Left renal cortex interstitium (tissue), 4 donors: ENCODE measurements around the gene TM7SF2. TPM values are rescaled to one million over a fixed set of nuclear protein-coding genes. Genes with fewer than 3 reads are reported as not detected.

Experiments
- DNase-seq, 4 donors: peaks; one replicate each; pipeline ENCODE4 v3.0.0-alpha.2; 2013; ENCODE audit warnings: low read depth in 4 of 4, low spot score in 2 of 4, missing footprints in 1 of 4
- polyA plus RNA-seq, 4 donors: library from polyadenylated mRNA; unstranded; fragments of 120-200 nt; gene quantifications; one replicate each; pipeline ENCODE4 v1.2.1, GENCODE V29; 2013; ENCODE audit not compliant: insufficient read length in 4 of 4

The TM7SF2 gene
- polyA plus RNA-seq = 100 to 1,000 TPM in 1 of 4 donors, 10 to 100 TPM in 3; 77.8 to 101 (median 80.4) TPM

DNA sequence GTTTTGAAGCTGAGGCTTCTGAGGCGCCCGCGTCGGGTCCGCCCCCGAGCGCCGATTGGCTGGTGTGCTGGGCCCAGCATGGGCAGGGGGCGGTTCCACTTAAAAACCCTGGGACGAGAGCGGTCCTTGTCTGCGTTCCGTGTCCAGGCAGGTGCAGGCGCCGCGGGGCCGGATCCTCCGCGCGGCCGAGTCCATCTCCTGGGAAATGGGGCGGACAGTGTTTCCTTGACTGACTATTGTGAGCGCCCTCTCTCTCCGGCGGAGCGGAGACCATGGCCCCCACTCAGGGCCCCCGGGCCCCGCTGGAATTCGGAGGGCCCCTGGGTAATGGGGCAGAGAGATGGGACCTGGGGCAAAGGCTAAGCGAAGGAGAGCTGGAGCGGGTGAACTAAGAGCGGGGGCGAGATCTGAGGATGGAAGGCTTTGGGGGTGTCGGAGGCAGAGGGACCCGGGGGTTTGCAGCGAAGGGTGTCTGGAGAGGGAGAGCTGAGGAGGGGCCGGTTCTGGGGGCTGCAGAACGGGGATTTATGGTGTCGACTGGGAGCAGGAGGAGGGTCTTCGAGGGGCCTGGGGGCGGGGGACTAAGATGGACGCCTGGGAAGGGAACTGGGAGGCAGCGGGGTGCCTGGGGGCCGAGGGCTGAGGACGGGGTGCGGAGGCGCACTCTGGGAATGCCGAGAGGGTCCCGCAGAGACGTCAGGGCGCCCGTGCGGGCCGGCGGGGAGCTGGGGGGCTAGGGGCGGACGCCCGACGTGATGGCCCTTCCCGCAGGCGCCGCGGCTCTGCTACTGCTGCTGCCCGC lies at the start of gene TM7SF2:
TSS of gene TM7SF2 (plus strand) at position 129 of the 802 bp plus-strand sequence. CDS start at position 273, 144 bp downstream.
- DNase-seq = peak in 2 of 4 donors; percentile 82 to 91

DNA sequence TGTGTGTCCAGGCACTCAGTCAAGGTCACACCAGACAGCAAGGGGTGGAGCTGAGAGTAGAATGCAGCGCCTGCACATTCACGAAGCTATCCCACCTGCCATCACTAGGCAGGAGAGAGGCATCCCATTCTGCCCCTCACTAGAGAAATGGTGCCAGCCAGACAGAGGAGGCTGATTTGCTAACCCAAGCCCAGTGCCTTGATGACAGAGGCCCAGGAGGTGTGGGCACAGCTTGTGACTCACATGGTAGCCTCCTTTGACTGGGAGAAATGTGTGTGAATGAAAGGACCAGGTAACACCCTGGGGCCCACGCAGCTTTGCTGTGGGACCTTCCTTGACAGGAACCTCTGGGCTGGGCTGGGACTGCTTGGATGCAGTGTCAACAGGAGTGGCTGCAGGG lies 48.1 kb upstream of the TM7SF2 start:
- no peak for DNase-seq

DNA sequence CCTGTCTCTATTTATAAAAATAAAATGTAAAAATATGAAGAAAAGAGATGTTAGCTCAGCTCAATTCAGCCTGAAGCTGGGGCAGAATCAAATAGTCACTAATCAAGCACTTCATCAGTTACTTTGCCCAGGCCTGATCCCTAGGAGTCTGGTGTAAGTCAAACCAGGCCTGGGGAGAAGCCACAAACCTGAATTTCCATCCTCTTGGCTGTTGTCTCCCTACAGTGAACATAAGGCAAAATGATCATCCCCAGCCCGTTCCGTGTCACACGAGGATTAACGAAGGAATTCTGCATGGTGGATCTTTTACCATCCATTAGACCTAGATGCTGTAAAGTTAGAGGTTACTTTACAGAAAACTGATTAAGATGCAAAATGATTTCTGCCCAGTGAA lies 46.8 kb upstream of the TM7SF2 start:
- no peak for DNase-seq

DNA sequence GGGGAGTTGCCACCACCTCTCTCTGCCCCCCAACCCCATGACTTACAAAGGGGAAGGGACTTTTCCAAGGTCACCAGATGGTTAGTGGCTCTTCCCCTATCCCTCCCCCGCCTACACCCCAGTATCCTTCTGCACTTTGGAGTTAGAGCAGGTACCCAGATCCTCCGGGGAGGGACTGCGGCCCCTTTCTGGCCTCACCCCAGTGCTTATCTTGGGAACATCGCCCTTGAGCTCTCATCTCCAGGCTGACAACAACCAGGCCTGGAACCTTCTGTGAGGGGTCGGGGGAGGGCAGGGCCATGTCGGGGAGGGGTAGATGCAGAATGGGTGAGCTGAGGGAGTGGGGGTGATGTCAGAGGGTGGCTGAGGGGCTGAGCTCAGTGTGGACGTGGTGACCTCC lies 45.8 kb upstream of the TM7SF2 start:
- no peak for DNase-seq

DNA sequence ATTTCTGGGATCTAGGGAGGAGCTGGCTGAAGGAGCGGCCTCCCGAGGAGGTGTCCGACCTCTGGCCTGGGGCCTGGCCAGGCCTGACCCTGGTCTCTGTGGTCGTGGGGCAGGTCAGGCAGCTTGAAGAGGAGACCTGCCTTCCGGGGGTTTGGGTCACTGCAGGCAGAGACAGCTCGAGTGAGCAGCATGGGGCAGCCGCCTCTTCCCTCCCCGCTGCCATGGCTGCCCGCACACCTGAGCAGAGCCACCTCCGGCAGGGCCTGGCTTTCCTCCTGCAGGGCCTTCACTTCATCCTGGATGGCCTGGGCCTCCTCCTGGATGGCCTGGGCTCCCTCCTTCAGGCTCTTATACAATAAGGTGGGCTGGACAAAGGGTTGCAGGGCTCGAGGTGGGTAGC lies 45.4 kb upstream of the TM7SF2 start:
- DNase-seq = no peak

DNA sequence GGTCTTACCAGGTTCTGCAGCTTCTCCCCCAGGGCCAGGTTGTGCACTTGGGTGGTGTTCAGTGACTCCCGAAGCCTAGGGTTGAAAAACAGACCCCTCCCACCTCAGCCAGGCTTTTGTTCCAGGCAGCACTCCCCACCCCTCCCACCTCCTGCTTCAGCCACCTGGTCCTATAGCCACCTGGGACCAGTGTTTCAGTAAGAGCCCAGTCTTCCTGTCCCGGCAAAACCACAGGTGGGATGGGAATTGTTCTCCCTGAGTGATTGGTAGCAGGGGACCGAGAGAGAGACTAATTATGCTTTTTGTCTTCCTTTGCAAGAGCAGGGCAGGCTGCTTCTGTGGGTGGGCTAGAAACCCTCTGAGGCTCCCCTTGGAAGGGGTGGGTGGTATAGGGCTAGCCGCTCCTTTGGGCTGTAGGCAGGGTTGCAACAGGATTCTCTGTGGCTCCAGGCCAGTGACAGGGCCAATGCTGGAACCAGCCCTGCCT lies 44.8 kb upstream of the TM7SF2 start:
- no peak for DNase-seq

DNA sequence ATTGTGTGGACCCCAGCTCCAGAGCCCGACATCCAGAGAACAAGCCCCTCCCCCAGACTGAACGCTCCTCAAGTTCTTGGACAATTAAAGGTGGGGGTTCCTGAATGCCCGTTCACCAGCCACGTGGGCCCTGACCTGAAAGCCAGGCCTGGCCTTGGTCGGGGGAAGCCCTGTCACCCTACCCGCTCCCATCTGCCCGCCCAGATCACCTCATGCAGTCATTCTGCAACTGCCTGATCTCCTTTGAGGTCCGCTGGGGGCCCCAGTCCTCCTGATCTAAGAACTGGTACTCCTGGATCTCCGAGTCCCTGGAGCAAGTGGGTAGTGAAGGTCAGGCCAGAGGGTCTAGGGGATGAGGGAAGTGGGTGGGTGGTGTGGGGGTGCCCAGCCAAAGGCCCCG lies 44.2 kb upstream of the TM7SF2 start:
- no peak for DNase-seq

DNA sequence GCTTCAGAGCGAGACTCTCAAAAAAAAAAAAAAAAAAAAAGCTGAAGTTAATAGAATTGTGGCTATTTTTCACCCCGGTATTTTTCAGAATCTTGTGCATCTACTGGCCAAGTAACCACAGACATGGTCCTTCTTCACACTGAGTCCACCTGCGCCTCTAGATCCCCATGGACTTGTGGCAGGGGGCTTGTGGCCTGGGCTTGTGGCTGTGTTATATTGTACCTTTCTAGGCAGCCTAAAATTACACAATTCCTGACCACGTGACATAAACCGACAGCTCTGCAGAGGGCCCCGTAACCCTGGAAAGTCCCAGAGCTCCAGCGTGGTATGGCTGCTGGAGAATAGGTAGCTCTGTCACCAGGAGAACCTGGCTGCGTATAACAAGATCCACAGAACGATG lies 42.5 kb upstream of the TM7SF2 start:
- DNase-seq = no peak

DNA sequence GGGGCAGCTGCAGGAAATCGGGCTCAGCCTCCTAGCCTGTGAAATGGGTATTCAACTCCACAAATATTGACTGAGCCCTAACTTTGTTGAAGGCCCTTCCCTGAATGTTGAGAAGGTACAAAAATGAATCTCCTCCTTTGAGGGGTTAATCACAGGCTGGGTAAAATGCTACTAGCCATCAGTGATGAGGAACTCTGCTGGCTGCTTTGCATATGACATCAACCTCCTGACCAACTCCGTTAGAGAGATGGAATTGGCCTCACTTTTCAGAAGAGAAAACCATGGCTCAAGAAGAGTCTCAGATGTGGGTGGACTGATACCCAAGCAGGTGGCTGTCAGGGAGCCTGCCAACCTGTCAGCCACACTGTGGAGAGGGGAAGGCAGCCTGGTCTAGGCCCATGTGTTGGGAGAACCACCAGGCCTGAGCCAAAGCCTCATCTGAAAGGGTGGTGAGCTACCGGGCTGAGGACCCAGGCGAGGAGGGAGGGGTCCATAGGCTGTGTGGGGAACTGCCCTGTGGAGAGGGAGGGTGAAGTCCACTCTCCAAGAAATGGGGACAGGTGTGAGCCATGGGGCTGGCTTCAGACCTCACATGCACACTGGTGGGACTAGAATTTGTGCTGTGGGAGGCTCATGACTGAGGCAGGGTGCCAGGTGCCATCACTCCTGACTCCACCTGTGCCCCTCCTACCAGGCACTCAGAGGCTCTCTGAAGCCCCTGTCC lies 39.6 kb upstream of the TM7SF2 start:
- no peak for DNase-seq

DNA sequence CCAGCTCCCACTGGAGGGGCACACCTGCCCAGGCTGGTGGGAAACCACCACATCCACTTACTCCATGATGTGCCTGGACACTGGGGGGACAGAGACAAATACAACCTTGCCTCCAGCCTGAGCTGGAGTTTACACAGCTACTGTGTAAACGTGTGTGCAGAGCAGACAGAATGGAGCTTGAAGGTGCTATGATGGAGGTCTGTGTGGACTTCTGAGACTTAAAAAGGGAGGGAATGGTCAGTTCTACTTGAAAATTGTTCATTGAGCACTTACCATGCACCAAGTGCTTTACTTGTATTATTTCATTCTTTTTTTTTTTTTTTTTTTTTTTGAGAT lies 39.1 kb upstream of the TM7SF2 start:
- DNase-seq = no peak

DNA sequence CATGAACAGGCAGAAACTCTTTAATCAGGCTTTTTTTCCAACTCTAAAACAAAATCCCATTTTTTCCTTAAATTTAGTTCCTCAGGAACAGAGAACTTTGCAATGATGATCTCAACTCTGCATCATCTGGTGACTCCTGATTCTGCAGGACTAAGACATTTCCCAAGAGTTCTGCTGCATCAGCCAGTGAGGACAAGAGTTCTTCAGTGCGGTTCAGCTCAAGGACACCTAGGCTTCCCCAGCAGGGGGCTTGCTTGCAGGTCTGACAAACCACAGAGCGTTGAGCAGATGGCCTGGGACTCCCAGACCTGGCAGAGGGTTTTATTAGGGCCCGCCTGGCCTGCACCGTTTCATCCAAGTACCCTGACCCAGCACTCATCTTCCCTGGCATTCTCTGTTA lies 34.2 kb upstream of the TM7SF2 start:
- no peak for DNase-seq

DNA sequence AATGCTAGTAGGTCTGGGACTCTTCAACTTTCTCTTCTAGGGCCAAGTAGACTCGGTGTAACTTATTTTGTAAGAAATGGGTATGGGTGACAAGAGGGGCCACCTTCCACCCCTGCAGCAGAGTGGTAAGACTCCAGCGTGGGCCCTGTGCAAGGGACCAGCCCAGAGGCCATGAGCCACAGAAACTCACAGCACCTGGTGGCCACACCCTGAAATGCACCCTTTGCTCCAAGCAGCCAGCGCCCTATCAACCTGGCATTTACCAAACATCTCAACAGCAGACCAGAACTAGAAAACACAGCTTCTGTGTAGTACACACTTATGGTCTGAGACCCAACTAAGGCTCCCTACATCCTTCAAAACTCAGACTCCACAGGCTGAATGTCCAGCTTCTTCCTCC lies 33.5 kb upstream of the TM7SF2 start:
- DNase-seq = no peak

DNA sequence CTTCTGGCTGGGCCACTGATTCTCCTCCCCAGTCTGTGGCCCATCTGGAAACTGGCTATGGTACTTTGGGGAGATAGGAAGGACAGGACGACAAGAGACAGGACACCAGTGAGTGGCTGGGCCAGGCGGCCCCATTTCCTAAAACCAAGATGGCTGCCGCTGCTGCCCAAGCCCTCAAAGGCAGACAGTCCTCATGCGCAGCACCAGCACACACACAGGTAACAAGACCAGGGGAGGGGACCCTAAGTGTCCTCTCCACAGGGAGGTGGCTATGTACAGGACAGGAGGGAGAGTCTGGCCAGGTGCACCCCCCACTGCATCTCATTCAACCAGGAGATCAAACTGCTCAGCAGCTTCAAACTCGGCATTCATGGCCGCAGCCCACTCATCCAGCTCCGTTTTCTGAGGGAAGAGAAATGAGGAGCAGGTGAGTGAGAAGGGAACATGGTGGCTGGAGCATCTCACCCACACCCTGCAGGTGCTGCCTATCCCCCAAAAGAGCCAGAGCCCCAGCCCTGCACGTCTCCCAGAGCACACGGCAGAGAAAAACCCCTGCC lies 32.8 kb upstream of the TM7SF2 start:
- no peak for DNase-seq

DNA sequence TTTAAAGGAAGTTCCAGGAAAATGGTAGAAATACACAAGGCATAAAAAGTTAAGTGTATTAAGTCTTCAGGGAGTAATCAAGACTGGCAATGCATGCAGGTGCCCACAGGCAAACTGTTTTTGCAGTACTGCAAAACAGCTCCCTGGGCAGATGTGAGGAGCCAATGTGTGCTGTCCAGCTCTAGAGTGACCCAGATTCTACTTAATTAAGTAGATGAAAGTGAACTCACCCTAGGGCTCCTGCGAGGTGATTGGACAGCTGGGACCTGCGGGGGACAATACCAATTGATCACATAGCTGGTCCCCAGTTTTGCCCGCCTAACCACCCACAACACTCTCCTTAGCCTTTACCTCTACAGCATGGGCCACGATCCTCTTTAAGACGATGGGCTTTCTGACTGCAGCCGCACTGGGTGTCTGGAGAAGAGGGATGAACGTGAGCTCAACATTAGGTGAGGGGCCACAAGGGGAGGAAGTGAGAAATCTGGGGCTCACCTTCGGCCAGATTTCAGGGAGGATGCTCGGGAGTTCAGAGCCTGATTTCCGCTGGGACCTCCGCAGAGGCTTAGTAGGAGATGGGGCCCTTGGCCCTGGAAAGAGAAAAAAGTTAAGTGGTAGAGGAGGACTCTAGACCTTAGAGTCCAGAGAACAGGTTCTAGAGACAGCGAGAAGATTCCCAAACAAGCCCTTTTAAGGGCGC lies 28.4 kb upstream of the TM7SF2 start:
- DNase-seq = no peak

DNA sequence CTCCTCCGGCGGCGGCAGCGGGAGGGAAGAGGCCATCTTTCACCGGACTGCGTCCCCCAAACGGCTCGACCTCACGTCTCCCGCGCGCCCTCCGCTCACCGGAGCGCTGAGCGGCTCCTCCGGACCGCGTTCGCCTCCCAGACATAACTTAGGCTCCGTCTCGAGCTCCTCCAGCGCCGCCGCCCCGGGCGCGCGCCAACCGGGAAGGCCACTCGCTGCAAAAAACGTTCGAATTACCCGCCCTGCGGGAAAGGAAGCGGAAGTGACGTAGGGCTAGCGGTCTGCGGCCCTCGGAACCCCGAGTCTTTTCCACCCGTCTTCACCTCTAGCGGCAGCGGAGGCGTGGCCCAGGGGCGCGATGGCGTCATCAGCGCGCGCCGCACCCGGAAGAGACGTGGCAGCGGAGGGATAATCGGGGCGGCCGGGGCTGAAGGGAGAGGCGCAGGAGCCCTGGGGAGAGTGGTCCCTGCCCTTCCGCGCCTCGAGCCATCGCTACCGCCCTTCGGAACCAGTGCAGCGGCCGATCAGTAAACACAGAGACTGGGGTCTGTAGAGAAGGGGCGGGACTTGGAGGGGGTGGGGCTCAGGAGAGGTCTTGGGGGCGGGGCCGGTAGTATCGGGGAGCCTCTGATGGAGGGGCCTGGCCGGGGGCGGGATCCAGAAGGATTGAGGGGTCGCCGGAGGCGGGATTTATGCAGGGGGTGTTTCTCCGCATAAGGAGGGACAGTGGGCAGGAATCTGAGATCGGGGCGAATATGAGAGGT lies 27.7 kb upstream of the TM7SF2 start, which contains the start of the genes CDCA5 and ZFPL1:
TSS of gene CDCA5 (minus strand) at position 207 of the 764 bp plus-strand sequence. CDS start at position 145, 62 bp downstream.
TSS of gene ZFPL1 (plus strand) at position 389 of the 764 bp plus-strand sequence. CDS start 477 bp downstream, outside the sequence.
- peak; percentile 79 to 90 (median 90) for DNase-seq

DNA sequence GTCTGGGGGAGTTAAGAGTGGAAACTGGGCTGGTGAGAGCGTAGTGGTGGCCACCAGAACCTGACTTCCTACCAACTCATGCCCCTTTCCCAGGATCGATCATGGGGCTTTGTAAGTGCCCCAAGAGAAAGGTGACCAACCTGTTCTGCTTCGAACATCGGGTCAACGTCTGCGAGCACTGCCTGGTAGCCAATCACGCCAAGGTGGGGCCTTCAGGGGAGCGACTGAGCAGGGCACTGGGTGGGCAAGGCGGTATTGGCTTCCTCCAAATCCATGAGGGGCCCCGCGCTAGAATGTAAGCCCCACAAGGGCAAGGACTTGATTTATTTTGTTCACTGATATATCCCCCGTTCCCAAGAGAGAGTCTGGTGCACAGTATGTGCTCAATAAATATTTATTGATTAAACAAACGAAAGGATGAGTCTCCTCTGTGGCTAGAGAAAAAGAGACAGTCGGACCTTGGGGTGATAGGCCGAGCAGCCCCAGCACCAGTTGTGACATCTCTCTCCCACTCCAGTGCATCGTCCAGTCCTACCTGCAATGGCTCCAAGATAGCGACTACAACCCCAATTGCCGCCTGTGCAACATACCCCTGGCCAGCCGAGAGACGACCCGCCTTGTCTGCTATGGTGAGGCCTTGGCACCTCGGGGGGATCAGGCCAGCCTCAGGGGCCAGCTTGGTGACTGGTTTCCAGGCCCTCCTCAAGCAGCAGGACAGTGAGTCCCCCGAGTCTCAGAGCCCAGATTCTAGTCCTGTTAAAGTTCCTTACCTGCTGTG lies 26.9 kb upstream of the TM7SF2 start:
- no peak for DNase-seq

DNA sequence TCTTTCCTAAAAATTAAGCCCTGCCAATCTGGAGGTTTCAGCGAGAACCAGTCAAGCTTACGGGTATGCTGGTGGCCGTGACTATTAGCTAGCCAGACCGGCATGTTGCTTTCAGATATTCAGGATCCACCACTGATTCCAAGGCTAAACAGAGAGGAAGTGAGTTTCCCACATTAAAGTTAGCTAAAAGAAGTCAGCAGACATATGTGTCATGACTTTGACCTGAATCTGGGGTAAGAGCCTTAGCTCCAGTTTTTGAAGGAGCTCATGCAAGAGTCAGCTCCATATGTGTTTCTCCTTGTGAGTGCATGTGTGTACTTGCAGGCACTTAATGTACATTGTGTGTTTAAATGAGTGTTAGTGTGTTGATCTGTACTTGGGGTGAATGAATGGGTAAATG lies 26.2 kb upstream of the TM7SF2 start:
- DNase-seq = no peak

DNA sequence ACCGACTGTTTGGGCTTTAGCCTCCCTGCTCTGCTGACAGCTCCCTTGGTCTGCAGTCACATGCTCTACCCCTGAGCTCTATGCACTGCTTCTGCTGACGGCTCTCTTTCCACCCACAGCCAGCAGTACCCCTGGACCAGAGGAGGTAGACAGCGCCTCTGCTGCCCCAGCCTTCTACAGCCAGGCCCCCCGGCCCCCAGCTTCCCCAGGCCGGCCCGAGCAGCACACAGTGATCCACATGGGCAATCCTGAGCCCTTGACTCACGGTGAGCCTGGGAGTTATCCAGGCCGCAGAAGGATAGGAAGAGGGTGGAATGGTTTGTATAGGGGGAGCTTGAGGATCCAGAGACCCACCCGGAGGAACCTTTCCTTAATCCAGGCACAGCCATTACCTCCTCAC lies 24.9 kb upstream of the TM7SF2 start:
- DNase-seq = no peak

DNA sequence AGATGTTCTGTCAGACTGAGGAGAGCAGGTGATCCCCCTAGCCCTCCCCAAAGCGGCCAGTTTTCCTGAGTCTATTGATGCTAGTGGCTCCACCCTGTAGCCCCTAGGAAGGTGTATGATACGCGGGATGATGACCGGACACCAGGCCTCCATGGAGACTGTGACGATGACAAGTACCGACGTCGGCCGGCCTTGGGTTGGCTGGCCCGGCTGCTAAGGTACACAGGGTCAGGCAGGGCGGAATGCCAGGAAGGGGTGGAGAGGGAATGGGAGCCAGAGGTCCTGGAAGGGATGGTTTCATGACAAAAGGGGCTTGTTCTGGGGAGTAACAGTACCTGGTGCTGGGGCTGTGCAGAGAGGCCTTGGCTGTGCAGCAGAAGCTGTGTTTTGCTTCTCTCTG lies 24.5 kb upstream of the TM7SF2 start:
- DNase-seq = no peak
